Ovary (tissue), 9 donors: ENCODE results near the gene FRMD4A. TPM values are rescaled to one million over a fixed set of nuclear protein-coding genes. Genes with fewer than 3 reads are reported as not detected.

Experiments used
- DNase-seq, 5 donors: peaks; one replicate each; pipeline ENCODE4 v3.0.0-alpha.2; 2019 to 2020
- H3K27ac ChIP-seq, 2 donors: fragments of 200-600 bp; one replicate each; pipeline versions ENCODE4 v1.5.1 to v1.8.0; 2019 to 2022
- H3K27me3 ChIP-seq: fragments of 200-600 bp; one replicate; pipeline ENCODE4 v1.8.0; 2022
- H3K36me3 ChIP-seq: fragments of 200-600 bp; sonication (generic); one replicate; pipeline ENCODE4 v1.5.1; 2019
- H3K4me1 ChIP-seq: one replicate; pipeline ENCODE4 v1.8.1; 2013; ENCODE audit warnings: mild to moderate bottlenecking, moderate library complexity; ENCODE audit not compliant: insufficient read depth
- H3K4me3 ChIP-seq: fragments of 200-600 bp; sonication (generic); one replicate; pipeline ENCODE4 v1.5.1; 2017
- H3K9me3 ChIP-seq, 2 donors: fragments of 200-600 bp in 1 of 2; sonication (generic) in 1 of 2; one replicate each; pipeline versions ENCODE4 v1.5.1 to v1.8.1; 2013 to 2019; ENCODE audit warnings: mild to moderate bottlenecking in 1 of 2, moderate library complexity in 1 of 2
- CTCF ChIP-seq, 3 donors: fragments of 450-650 bp in 2 of 3; fragments of 200-600 bp in 1 of 3; IDR thresholded peaks; one replicate each; pipeline versions ENCODE4 v1.5.1 to v1.8.0; 2016 to 2022; ENCODE audit warnings: antibody characterized with exemption in 3 of 3, mild to moderate bottlenecking in 1 of 3
- EP300 ChIP-seq: sonication (generic); formaldehyde crosslinking; IDR thresholded peaks from one replicate; pipeline ENCODE4 v1.6.1; 2017; ENCODE audit warnings: antibody characterized with exemption
- POLR2A ChIP-seq: fragments of 450-650 bp; IDR thresholded peaks from one replicate; pipeline ENCODE4 v1.6.1; 2017; ENCODE audit warnings: antibody characterized with exemption, mild to moderate bottlenecking, moderate library complexity
- WGBS, 3 donors: extraction: QIAGEN DNeasy Blood & Tissue Kit in 1 of 3; methylation state at CpG; one replicate each; pipeline versions ENCODE4 v1.1.5 to v1.1.7; 2013 to 2017; 5-methylcytosine and 5-hydroxymethylcytosine counted together
- intact Hi-C, 4 donors: fragments of 100-400 bp; cut with DNase I; formaldehyde crosslinking; loops; one replicate each; pipeline versions ENCODE4 v1.11.0 to v1.15.1; 2022 to 2023
- polyA plus RNA-seq, 2 donors: library from polyadenylated mRNA; stranded (reverse); fragments of 200-250 nt in 1 of 2; fragments of 350-450 nt in 1 of 2; fragmentation: Illumina TruSeq in 1 of 2; extraction: RNeasy Lipid Tissue Mini Kit (QIAGEN cat#74804) in 1 of 2; gene quantifications; one replicate each; pipeline ENCODE4 v1.2.3, GENCODE V29; 2013 to 2014
- total RNA-seq, 7 donors: library from RNA; depleted of rRNA in 2 of 7; stranded (reverse); fragments of >200 nt in 2 of 7; fragmentation: NEBNext Ultra II Directional in 3 of 7; extraction: Animal tissue kit (Norgen Biotek cat#: 25700) in 3 of 7; gene quantifications; one replicate each; pipeline versions ENCODE4 v1.1.0 to v1.2.4, GENCODE V29; 2016 to 2023
- donor health status: DM: no; HTN: no; CAD: no; lungs with moderate emphysema.
- donor health status: DM: no; HTN: no; CAD: no.
- donor health status: Bipolar disorder and iron deficiency.
- donor health status: DM: yes; HTN: yes; CAD: no.
- donor health status: DM: no; HTN: no; CAD: no.
- donor health status: DM: yes; HTN: yes; CAD: no.

FRMD4A gene
- total and polyA plus RNA-seq, 9 donors, result 5.5 to 24.7 (median 11.3) TPM

GRCh38 chr10:13852872-13853271 lies 477.9 kb downstream of the FRMD4A start:
- Histone ChIP-seq H3K4me1 (no peaks in the 10 kb centered on the region), H3K9me3 (no peaks in the 10 kb centered on the region), H3K36me3 (no peaks in the 10 kb centered on the region), H3K4me3 (no peak overlapping the region), H3K27ac (no peak overlapping the region), H3K27me3 (no peaks in the 10 kb centered on the region)
- intact Hi-C loops, result no loop called here
- 92 to 94% (median 93%) methylated on average over 5 of the region's 5 CpGs for WGBS, 3 donors
- TF ChIP-seq EP300 (no peak), POLR2A (no peak), CTCF (IDR thresholded peaks at IDR 0.05) (no peak)
- no peak for DNase-seq

- WGBS, 3 donors, result 76 to 83% (median 76%) methylated on average over 2 of the region's 2 CpGs
- TF ChIP-seq POLR2A, result no peak
- TF ChIP-seq EP300, result no peak
- no peak for TF ChIP-seq CTCF (IDR thresholded peaks at IDR 0.05)
- no peak overlapping the region for H3K4me3 ChIP-seq
- no peaks in the 10 kb centered on the region for H3K36me3 ChIP-seq
- no peaks in the 10 kb centered on the region for H3K4me1 ChIP-seq
- H3K27ac ChIP-seq, result no peak overlapping the region
- H3K27me3 ChIP-seq, result no peaks in the 10 kb centered on the region
- no peak for DNase-seq
- no peaks in the 10 kb centered on the region for H3K9me3 ChIP-seq
- intact Hi-C loops, result no loop called here
These were observed 478.8 kb downstream of the FRMD4A start for GRCh38 chr10:13851906-13852305.

GRCh38 chr10:13848520-13849445 lies 481.9 kb downstream of the FRMD4A start:
- Histone ChIP-seq H3K4me3 (no peak overlapping the region), H3K27me3 (no peaks in the 10 kb centered on the region), H3K36me3 (no peaks in the 10 kb centered on the region), H3K4me1 (no peaks in the 10 kb centered on the region), H3K9me3 (no peaks in the 10 kb centered on the region), H3K27ac (no peak overlapping the region)
- intact Hi-C loops, result no loop called here
- TF ChIP-seq POLR2A, result no peak
- TF ChIP-seq EP300, result no peak
- no peak for TF ChIP-seq CTCF (IDR thresholded peaks at IDR 0.05)
- DNase-seq, result no peak
- WGBS, 3 donors, result 83 to 90% (median 87%) methylated on average over 16 of the region's 16 CpGs

GRCh38 chr10:13847201-13847631 lies 483.5 kb downstream of the FRMD4A start:
- Histone ChIP-seq H3K36me3 (no peaks in the 10 kb centered on the region), H3K4me3 (no peak overlapping the region), H3K9me3 (no peaks in the 10 kb centered on the region), H3K4me1 (no peaks in the 10 kb centered on the region), H3K27ac (no peak overlapping the region), H3K27me3 (no peaks in the 10 kb centered on the region)
- intact Hi-C loops, result no loop called here
- 57 to 63% (median 60%) methylated on average over 8 of the region's 8 CpGs for WGBS, 3 donors
- DNase-seq, result no peak
- TF ChIP-seq POLR2A (no peak), EP300 (no peak), CTCF (IDR thresholded peaks at IDR 0.05) (no peak)
